Keratinocyte (primary cell): ENCODE results near the gene STK11IP. TPM values are rescaled to one million over a fixed set of nuclear protein-coding genes. Genes with fewer than 3 reads are reported as not detected.

Experiments
- DNase-seq: peaks from one replicate; pipeline ENCODE4 v3.0.0-alpha.2; 2011; ENCODE audit warnings: low read depth, missing footprints, low spot score
- FAIRE-seq: peaks from 2 replicates; lab custom pipeline; 2011; peaks lifted over from hg19 to GRCh38; lab: Jason Lieb, UNC
- H2AFZ ChIP-seq: 2 replicates; pipeline ENCODE4 v1.6.0; 2012; ENCODE audit warnings: low read length, control low read depth, inconsistent platforms; ENCODE audit not compliant: control insufficient read depth
- H3K27ac ChIP-seq: 2 replicates; pipeline ENCODE4 v1.5.1; 2011; ENCODE audit warnings: low read length; ENCODE audit not compliant: control insufficient read depth, insufficient read depth
- H3K27me3 ChIP-seq: 3 replicates; pipeline ENCODE4 v1.6.0; 2011; ENCODE audit warnings: low read length; ENCODE audit not compliant: control insufficient read depth, insufficient read depth; ENCODE audit errors: extremely low read depth
- H3K36me3 ChIP-seq, 2 experiments: 2 replicates in 1 of 2; 3 replicates in 1 of 2; pipeline ENCODE4 v1.5.1; 2011; ENCODE audit warnings: low read length in 2 of 2, mild to moderate bottlenecking in 1 of 2; ENCODE audit not compliant: control insufficient read depth in 2 of 2, insufficient read depth in 2 of 2; ENCODE audit errors: extremely low read depth in 1 of 2
- H3K4me1 ChIP-seq: 3 replicates; pipeline ENCODE4 v1.5.1; 2011; ENCODE audit warnings: low read length; ENCODE audit not compliant: control insufficient read depth, insufficient read depth; ENCODE audit errors: extremely low read depth
- H3K4me2 ChIP-seq: 3 replicates; pipeline ENCODE4 v1.6.0; 2011; ENCODE audit warnings: low read depth, low read length; ENCODE audit not compliant: control insufficient read depth, insufficient read depth; ENCODE audit errors: extremely low read depth
- H3K4me3 ChIP-seq, 3 experiments: fragments of 200-600 bp in 1 of 3; sonication (generic) in 1 of 3; 2 replicates in 2 of 3; 3 replicates in 1 of 3; pipeline ENCODE4 v1.5.1; 2011 to 2016; ENCODE audit warnings: low read length in 3 of 3, mild to moderate bottlenecking in 3 of 3, control low read depth in 2 of 3, inconsistent platforms in 1 of 3, low read depth in 1 of 3, mixed read lengths in 1 of 3, mixed run types in 1 of 3, moderate library complexity in 1 of 3; ENCODE audit not compliant: control insufficient read depth in 2 of 3, insufficient read depth in 2 of 3; ENCODE audit errors: extremely low read depth in 1 of 3
- H3K79me2 ChIP-seq: 2 replicates; pipeline ENCODE4 v1.6.0; 2012; ENCODE audit warnings: low read length; ENCODE audit not compliant: control insufficient read depth, insufficient read depth
- H3K9ac ChIP-seq: 3 replicates; pipeline ENCODE4 v1.6.0; 2011; ENCODE audit warnings: low read length; ENCODE audit not compliant: control insufficient read depth, insufficient read depth; ENCODE audit errors: extremely low read depth
- H3K9me1 ChIP-seq: 3 replicates; pipeline ENCODE4 v1.6.0; 2011; ENCODE audit warnings: low read length; ENCODE audit not compliant: control insufficient read depth, insufficient read depth; ENCODE audit errors: extremely low read depth
- H3K9me3 ChIP-seq: 2 replicates; pipeline ENCODE4 v1.5.1; 2012; ENCODE audit warnings: low read depth, low read length; ENCODE audit not compliant: control insufficient read depth
- H4K20me1 ChIP-seq: 3 replicates; pipeline ENCODE4 v1.6.0; 2011; ENCODE audit warnings: low read length; ENCODE audit not compliant: control insufficient read depth, insufficient read depth; ENCODE audit errors: extremely low read depth
- EZH2 ChIP-seq: IDR thresholded peaks from one replicate; pipeline ENCODE4 v1.6.1; 2012; ENCODE audit warnings: inconsistent platforms, mild to moderate bottlenecking, low read length, moderate library complexity
- dilution Hi-C: fragments of 300-500 bp; cut with MboI; formaldehyde crosslinking; loops from one replicate; pipeline ENCODE4 v1.7.0; 2020; ENCODE audit warnings: low sequenced_read_pairs; ENCODE audit not compliant: extremely low pct_ligation_motif_present
- polyA plus RNA-seq, 5 experiments: library from polyadenylated mRNA; depleted of rRNA in 3 of 5; stranded (reverse) in 3 of 5; stranded (forward) in 1 of 5; unstranded in 1 of 5; fragments of >200 nt; gene quantifications; 1 replicate in 1 of 5; 2 replicates in 3 of 5; 3 replicates in 1 of 5; pipeline versions ENCODE4 v1.2.1 to v1.2.3, GENCODE V29; 2011 to 2012; ENCODE audit warnings: missing spikeins in 2 of 5, low read depth in 1 of 5, low replicate concordance in 1 of 5
- TF ChIP-seq, protein P1 (sequence below), 3 experiments: IDR thresholded peaks in 1 of 3; conservative IDR thresholded peaks in 1 of 3; optimal IDR thresholded peaks in 1 of 3; 2 replicates in 2 of 3; 3 replicates in 1 of 3; pipeline versions ENCODE3 to v1.5.1; 2011; ENCODE audit warnings: low read length in 3 of 3, mild to moderate bottlenecking in 3 of 3, moderate library complexity in 2 of 3, control low read depth in 1 of 3, inconsistent platforms in 1 of 3; ENCODE audit not compliant: insufficient read depth in 2 of 3; ENCODE audit errors: extremely low read depth in 1 of 3

The STK11IP gene
- polyA plus RNA-seq, 1 donor (not counting 4 experiments of a cell fraction or from before 2014, with no cell fraction given), result 10.0 TPM

DNA sequence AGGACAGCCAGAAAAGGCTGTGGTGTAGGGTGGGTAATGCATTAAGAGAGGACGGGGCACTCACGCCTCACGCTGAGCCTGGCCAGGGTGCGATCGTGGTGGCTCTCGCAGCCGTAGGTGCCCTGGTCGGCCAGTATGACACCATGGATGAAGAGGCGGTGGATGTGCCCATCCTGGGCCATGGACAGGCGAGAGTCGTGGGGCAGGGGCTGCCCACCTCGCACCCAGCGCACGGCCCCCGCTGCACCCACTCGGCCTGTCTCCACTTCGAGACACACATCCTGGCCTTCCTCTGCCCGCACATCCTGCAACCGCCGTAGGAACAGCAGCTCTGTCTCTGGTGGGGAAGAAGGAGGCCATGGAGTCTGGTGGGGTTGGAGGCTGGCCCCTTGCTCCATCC is 41.7 kb upstream of the STK11IP start:
- Histone ChIP-seq H3K27ac (no peak overlapping the region), H3K4me2 (no peak overlapping the region), H3K79me2 (no peaks in the 10 kb centered on the region), H4K20me1 (no peaks in the 10 kb centered on the region), H3K4me1 (no peaks in the 10 kb centered on the region), H3K36me3 (no peaks in the 10 kb centered on the region), H3K27me3 (peaks cover 9% of the 10 kb centered on the region), H3K9me3 (no peaks in the 10 kb centered on the region), H3K9me1 (no peaks in the 10 kb centered on the region), H3K4me3 (no peak overlapping the region), H2AFZ (no peak overlapping the region), H3K9ac (no peak overlapping the region)
- FAIRE-seq, result no peak
- DNase-seq, result no peak
- TF ChIP-seq EZH2, result no peak
- TF ChIP-seq, protein P1, sequence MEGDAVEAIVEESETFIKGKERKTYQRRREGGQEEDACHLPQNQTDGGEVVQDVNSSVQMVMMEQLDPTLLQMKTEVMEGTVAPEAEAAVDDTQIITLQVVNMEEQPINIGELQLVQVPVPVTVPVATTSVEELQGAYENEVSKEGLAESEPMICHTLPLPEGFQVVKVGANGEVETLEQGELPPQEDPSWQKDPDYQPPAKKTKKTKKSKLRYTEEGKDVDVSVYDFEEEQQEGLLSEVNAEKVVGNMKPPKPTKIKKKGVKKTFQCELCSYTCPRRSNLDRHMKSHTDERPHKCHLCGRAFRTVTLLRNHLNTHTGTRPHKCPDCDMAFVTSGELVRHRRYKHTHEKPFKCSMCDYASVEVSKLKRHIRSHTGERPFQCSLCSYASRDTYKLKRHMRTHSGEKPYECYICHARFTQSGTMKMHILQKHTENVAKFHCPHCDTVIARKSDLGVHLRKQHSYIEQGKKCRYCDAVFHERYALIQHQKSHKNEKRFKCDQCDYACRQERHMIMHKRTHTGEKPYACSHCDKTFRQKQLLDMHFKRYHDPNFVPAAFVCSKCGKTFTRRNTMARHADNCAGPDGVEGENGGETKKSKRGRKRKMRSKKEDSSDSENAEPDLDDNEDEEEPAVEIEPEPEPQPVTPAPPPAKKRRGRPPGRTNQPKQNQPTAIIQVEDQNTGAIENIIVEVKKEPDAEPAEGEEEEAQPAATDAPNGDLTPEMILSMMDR (optimal IDR thresholded peaks at IDR 0.05 in 1 of 3, IDR thresholded peaks at IDR 0.05 in 1 of 3, conservative IDR thresholded peaks at IDR 0.05 in 1 of 3; ENCODE audit: extremely low read depth in 1 of 3, insufficient read depth in 2 of 3, low read length in 3 of 3), result no peak
- dilution Hi-C loops, result no loop called here

DNA sequence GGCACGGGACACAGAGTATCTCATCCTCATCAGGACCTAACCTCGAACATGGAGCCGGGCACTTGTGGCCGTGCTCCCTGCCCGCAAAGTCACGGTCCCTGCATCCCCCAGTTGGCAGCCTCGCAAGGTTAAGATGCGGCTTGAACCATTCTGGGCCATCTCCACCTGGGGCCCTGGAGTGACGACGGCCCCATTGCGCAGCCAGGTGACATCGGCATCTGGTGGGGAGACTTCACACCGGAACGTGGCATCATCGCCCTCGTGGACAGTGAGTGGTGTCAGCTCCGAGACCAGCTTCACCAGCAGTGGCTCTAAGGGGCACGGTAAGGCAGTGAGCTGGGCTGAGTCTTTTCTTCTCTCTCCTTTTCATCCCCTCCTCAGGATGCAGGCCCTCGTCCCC is 41.2 kb upstream of the STK11IP start:
- FAIRE-seq (no peak), DNase-seq (no peak)
- H3K9me1 ChIP-seq, result no peaks in the 10 kb centered on the region
- no peaks in the 10 kb centered on the region for H3K4me1 ChIP-seq
- H3K9me3 ChIP-seq, result no peaks in the 10 kb centered on the region
- TF ChIP-seq, protein P1 (optimal IDR thresholded peaks at IDR 0.05 in 1 of 3, IDR thresholded peaks at IDR 0.05 in 1 of 3, conservative IDR thresholded peaks at IDR 0.05 in 1 of 3; ENCODE audit: extremely low read depth in 1 of 3, insufficient read depth in 2 of 3, low read length in 3 of 3), result no peak
- TF ChIP-seq EZH2, result no peak
- dilution Hi-C loops, result no loop called here
- no peaks in the 10 kb centered on the region for H3K36me3 ChIP-seq
- no peak overlapping the region for H3K4me2 ChIP-seq
- H2AFZ ChIP-seq, result no peak overlapping the region
- H3K79me2 ChIP-seq, result no peaks in the 10 kb centered on the region
- no peak overlapping the region for H3K4me3 ChIP-seq
- no peak overlapping the region for H3K9ac ChIP-seq
- H3K27me3 ChIP-seq, result peaks cover 9% of the 10 kb centered on the region
- H3K27ac ChIP-seq, result no peak overlapping the region
- no peaks in the 10 kb centered on the region for H4K20me1 ChIP-seq
